Activated CD4-positive, alpha-beta memory T cell treated with anti-CD3 and anti-CD28 coated beads for 36 hours (primary cell): Measurements from ENCODE around the gene LY6G5B. TPM values are rescaled to one million over a fixed set of nuclear protein-coding genes. Genes with fewer than 3 reads are reported as not detected.

ENCODE experiments used
- CTCF ChIA-PET: fragments of 350-600 bp; sonication (Branson Sonifier 250); formaldehyde crosslinking; loops from one replicate; lab custom pipeline; 2021; ENCODE audit warnings: antibody characterized with exemption, inconsistent platforms; lab: Charles Lee
- POLR2A ChIA-PET: fragments of 350-600 bp; sonication (Branson Sonifier 250); formaldehyde crosslinking; loops from one replicate; lab custom pipeline; 2021; ENCODE audit warnings: antibody characterized with exemption; lab: Charles Lee
- DNase-seq: peaks from one replicate; pipeline ENCODE4 v3.0.0-alpha.2; 2020
- H3K27ac Mint-ChIP-seq: one replicate; pipeline ENCODE4 v1.8.0; 2021; ENCODE audit warnings: mixed read lengths
- H3K27me3 Mint-ChIP-seq: one replicate; pipeline ENCODE4 v1.8.0; 2021; ENCODE audit warnings: mixed read lengths
- H3K36me3 Mint-ChIP-seq: one replicate; pipeline ENCODE4 v1.8.0; 2021; ENCODE audit warnings: mixed read lengths
- H3K4me1 Mint-ChIP-seq: one replicate; pipeline ENCODE4 v1.8.0; 2021; ENCODE audit warnings: low read depth, mixed read lengths
- H3K4me3 Mint-ChIP-seq: one replicate; pipeline ENCODE4 v1.8.0; 2021; ENCODE audit warnings: mild to moderate bottlenecking, mixed read lengths
- H3K9me3 Mint-ChIP-seq: one replicate; pipeline ENCODE4 v1.8.0; 2021; ENCODE audit warnings: mixed read lengths
- intact Hi-C: fragments of 100-400 bp; cut with micrococcal nuclease; formaldehyde crosslinking; loops from one replicate; pipeline ENCODE4 v1.15.1; 2023
- total RNA-seq, 2 experiments: library from RNA; stranded (reverse); gene quantifications; one replicate each; pipeline ENCODE4 v1.2.3, GENCODE V29; 2021

Gene LY6G5B
- total RNA-seq, 2 experiments from 2014 or later, result 9.2 to 11.6 TPM

GRCh38 chr6:31658158-31658688 is 11.6 kb upstream of the LY6G5B start:
- Mint-ChIP-seq H3K4me1 (peaks cover 67% of the 10 kb centered on the region), H3K36me3 (peaks cover 41% of the 10 kb centered on the region), H3K9me3 (no peaks in the 10 kb centered on the region), H3K4me3 (peak overlapping the region; percentile 96), H3K27ac (peak overlapping the region; percentile 95), H3K27me3 (no peaks in the 10 kb centered on the region)
- intact Hi-C loops, result no loop called here
- ChIA-PET CTCF (interaction anchor here (0.5 to 1.2 kb wide), 2 partner anchors 75 to 112 kb away, joined by 3 read pairs; no protein-coding TSS in a partner anchor), POLR2A (interaction anchor here (1.1 to 1.4 kb wide), 2 partner anchors 90 to 169 kb away, joined by 3 to 5 read pairs; partner anchors contain the start of gene HSPA1B)
- no peak for DNase-seq

GRCh38 chr6:31658983-31659648 is 10.7 kb upstream of the LY6G5B start:
- Mint-ChIP-seq H3K27me3 (no peaks in the 10 kb centered on the region), H3K27ac (peak overlapping the region; percentile 95), H3K4me1 (peaks cover 72% of the 10 kb centered on the region), H3K9me3 (no peaks in the 10 kb centered on the region), H3K4me3 (peak overlapping the region; percentile 96), H3K36me3 (peaks cover 50% of the 10 kb centered on the region)
- ChIA-PET POLR2A (interaction anchor here (0.6 to 1.4 kb wide), 2 partner anchors 117 to 538 kb away, joined by 3 to 6 read pairs; partner anchors contain the start of gene DDX39B), CTCF (interaction anchor here (0.8 kb wide), 1 partner anchor 108 kb away, joined by 3 read pairs; no protein-coding TSS in a partner anchor)
- no peak for DNase-seq
- intact Hi-C loops, result no loop called here

DNA sequence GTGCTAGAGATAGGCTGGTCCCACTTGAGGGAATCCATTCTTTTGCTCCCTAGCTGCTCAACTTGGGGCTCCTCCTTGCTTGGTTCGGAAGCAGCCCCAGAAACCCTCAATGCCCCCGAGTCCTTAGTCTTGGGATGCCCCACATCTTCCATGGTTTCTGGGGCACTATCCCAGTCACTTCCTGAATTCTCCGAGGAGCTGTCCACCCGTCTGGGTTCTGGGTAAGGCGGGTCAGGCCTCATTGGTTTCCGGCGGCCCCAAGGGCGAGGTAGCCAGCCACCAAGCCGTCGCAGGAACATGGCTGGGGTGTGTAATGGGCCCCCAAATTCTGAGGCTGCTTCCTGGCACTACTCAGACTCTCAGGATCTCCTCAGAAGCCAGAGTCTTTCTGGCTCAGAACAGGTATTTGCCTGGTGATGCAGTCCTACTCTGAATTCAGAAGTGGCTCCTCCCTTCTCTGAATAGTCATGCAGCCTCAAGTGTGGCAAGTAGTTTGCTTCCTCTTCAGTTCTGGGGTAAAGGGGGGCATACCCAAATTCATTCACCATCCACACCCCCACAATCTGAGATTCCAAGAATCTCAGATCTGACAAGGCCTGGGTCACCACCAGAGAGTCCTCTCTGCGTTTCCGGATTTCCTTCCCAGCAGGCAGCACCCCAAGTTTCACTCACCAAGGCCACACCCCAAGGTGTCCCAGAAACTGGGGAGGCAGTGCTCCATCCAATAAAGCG is 10.0 kb upstream of the LY6G5B start:
- intact Hi-C loops, result loop anchor here (1.0 kb wide), 1 partner anchor 8 kb away; the partner anchor contains the start of gene BAG6
- H3K36me3 Mint-ChIP-seq, result peaks cover 57% of the 10 kb centered on the region
- H3K27me3 Mint-ChIP-seq, result no peaks in the 10 kb centered on the region
- peak overlapping the region; percentile 96 for H3K4me3 Mint-ChIP-seq
- H3K9me3 Mint-ChIP-seq, result no peaks in the 10 kb centered on the region
- CTCF ChIA-PET, result interaction anchor here (0.8 kb wide), 1 partner anchor 109 kb away, joined by 3 read pairs; no protein-coding TSS in a partner anchor
- POLR2A ChIA-PET, result interaction anchor here (1.4 to 6.0 kb wide), 2 partner anchors 6 to 118 kb away, joined by 6 to 92 read pairs; partner anchors contain the start of genes APOM, BAG6 and DDX39B
- peak; percentile 58 for DNase-seq
- peak overlapping the region; percentile 95 for H3K27ac Mint-ChIP-seq
- peaks cover 73% of the 10 kb centered on the region for H3K4me1 Mint-ChIP-seq

DNA sequence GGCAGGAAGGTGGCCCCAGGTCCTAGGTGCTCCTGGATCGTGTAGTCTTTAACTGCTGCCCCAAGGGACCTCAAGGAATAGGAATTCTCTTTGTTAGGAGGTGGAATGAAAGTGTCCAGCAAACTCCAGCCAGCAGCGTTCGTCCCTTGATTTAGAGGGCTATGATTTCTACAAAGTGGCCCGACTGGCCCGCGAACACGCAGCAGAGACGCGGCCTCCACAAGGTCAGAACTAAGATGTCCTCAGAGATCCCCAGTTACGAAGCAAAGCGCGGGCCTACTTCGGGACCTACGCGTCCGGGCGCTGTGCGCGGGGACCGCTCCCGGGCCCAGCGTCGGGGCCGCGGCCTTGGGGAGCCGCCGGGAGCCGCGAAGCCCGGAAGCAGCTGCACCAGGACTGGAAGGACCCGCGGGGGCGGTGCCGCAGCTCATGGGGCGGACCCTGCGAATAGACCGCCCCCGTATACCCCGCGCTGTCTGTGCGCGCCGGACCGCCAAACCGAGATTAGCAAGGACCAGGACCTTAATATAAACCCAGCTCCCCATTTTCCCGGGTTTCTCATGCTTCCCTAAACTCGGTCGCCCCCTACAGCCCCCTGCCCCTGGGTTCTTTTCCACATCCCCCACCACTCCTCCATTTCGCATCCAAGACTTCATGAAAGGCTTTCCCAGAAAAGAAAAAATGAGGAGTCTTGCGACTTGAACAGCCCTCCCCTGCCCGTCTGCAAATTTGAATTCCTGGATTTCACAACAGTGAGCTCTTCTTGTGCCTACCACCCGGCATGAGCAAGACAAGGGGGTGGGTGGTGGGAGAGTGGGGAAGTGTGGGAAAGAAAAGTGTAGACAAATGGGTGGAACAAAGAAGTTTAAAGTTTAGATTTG is 9.2 kb upstream of the LY6G5B start, which contains the start of gene C6orf47:
TSS of gene C6orf47 (minus strand) at position 398 of the 881 bp plus-strand sequence. CDS start 831 bp downstream, outside the sequence.
- intact Hi-C loops, result loop anchor here (1.0 kb wide), 1 partner anchor 8 kb away; the partner anchor contains the start of gene BAG6
- peak within 1 kb of the TSS; percentile 95 for H3K27ac Mint-ChIP-seq
- peaks cover 73% of the 10 kb centered on the region for H3K4me1 Mint-ChIP-seq
- H3K36me3 Mint-ChIP-seq, result peaks cover 58% of the 10 kb centered on the region
- ChIA-PET POLR2A (interaction anchor here (1.0 to 6.0 kb wide), 3 partner anchors 7 to 167 kb away, joined by 3 to 92 read pairs (median 5); partner anchors contain the start of genes APOM, BAG6, HSPA1B and PRRC2A), CTCF (interaction anchor here (1.6 kb wide), 1 partner anchor 8 kb away, joined by 10 read pairs; the partner anchor contains the start of gene BAG6)
- peak within 1 kb of the TSS; percentile 96 for H3K4me3 Mint-ChIP-seq
- peak; percentile 80 for DNase-seq
- H3K9me3 Mint-ChIP-seq, result no peaks in the 10 kb centered on the region
- H3K27me3 Mint-ChIP-seq, result no peaks in the 10 kb centered on the region

DNA sequence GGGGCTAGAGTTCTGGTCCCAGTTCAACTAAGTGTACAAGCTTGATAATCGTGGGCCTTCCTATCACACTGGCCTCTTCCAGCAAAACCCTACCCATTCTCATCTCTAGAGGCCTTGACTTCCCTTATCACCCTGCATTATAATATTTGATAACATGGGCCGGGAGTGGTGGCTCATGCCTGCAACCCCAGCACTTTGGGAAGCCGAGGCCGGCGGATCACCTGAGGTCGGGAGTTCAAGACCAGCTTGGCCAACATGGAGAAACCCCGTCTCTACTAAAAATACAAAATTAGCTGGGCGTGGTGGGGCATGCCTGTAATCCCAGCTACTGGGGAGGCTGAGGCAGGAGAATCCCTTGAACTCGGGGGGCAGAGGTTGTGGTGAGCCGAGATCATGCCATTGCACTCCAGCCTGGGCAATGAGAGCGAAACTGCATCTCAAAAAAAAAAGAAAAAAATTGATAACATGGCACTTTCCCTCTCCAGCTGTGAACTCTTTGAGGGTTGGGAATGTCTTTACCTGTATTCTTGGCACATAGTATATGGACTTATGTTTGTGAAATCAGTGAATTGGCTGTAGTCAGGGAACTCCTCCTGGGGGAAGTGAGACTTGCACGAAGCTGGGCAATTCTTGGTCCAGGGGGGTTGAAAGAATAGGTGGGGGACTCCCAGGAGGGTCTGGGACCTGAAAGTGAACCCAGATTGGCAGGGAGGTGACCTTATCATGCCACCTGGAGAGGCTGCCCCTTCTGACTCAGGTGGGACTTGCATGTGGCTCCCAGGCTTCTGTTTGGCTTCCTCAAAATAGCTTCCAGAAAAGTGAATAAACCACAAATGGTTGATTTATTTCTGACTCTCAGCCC is 8.3 kb upstream of the LY6G5B start:
- ChIA-PET CTCF (interaction anchor here (1.6 kb wide), 1 partner anchor 9 kb away, joined by 10 read pairs; the partner anchor contains the start of gene BAG6), POLR2A (interaction anchor here (1.0 to 6.0 kb wide), 3 partner anchors 8 to 166 kb away, joined by 3 to 92 read pairs (median 5); partner anchors contain the start of genes APOM, BAG6, HSPA1B and PRRC2A)
- Mint-ChIP-seq H3K36me3 (peaks cover 57% of the 10 kb centered on the region), H3K9me3 (no peaks in the 10 kb centered on the region), H3K4me1 (peaks cover 70% of the 10 kb centered on the region), H3K4me3 (peak overlapping the region; percentile 96), H3K27ac (peak overlapping the region; percentile 95), H3K27me3 (no peaks in the 10 kb centered on the region)
- intact Hi-C loops, result no loop called here
- DNase-seq, result no peak

DNA sequence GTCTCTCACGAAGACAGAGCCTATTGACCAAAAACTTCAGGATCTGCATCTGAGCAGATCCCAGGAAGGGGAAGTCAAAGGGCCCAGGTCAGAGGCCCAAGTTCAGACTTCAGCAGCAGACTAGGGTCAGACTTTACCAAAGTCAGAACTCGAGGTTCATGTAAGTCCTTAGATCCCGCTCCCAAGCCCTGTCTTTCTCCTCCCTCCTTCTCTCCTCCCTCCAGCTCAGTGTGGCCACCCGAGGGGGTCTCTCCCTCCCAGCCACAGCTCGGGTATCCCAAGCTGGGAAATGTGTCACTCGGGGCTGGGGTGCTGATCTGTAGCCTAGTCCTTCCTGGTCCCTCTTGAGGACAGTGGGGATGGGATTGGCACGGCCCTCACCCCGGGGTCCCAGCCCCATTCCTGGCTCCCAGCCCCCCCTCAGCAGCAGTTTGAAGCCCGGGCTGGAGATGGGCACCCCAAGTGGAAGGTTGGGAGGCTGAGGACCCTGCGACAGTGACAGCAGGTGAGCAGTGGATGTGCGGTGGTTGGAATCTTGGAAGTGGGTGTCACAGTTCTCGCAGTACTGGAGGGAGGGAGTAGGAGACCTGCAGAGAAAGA is 7.6 kb upstream of the LY6G5B start:
- Mint-ChIP-seq H3K27ac (peak overlapping the region; percentile 28), H3K4me1 (peaks cover 70% of the 10 kb centered on the region), H3K27me3 (no peaks in the 10 kb centered on the region), H3K36me3 (peaks cover 58% of the 10 kb centered on the region), H3K9me3 (no peaks in the 10 kb centered on the region), H3K4me3 (peak overlapping the region; percentile 19)
- ChIA-PET POLR2A (interaction anchor here (1.0 to 6.0 kb wide), 5 partner anchors 8 to 165 kb away, joined by 3 to 92 read pairs (median 5); partner anchors contain the start of genes APOM, BAG6, HSPA1B and PRRC2A), CTCF (interaction anchor here (1.6 kb wide), 1 partner anchor 10 kb away, joined by 10 read pairs; the partner anchor contains the start of gene BAG6)
- intact Hi-C loops, result no loop called here
- no peak for DNase-seq

GRCh38 chr6:31663126-31663960 is 6.4 kb upstream of the LY6G5B start:
- Mint-ChIP-seq H3K4me1 (peaks cover 68% of the 10 kb centered on the region), H3K4me3 (peak overlapping the region; percentile 88), H3K9me3 (no peaks in the 10 kb centered on the region), H3K27ac (peak overlapping the region; percentile 95), H3K27me3 (no peaks in the 10 kb centered on the region), H3K36me3 (peaks cover 58% of the 10 kb centered on the region)
- POLR2A ChIA-PET, result interaction anchor here (0.7 to 6.0 kb wide), 7 partner anchors 9 to 234 kb away, joined by 3 to 92 read pairs (median 3); partner anchors contain the start of genes APOM, BAG6, EHMT2 and HSPA1B
- CTCF ChIA-PET, result interaction anchor here (0.6 to 2.2 kb wide), 5 partner anchors 12 to 154 kb away, joined by 3 to 7 read pairs (median 3); partner anchors contain the start of gene ATP6V1G2
- DNase-seq, result no peak
- intact Hi-C loops, result no loop called here

GRCh38 chr6:31663961-31664789 is 5.6 kb upstream of the LY6G5B start:
- H3K36me3 Mint-ChIP-seq, result peaks cover 63% of the 10 kb centered on the region
- peak overlapping the region; percentile 95 for H3K27ac Mint-ChIP-seq
- CTCF ChIA-PET, result interaction anchor here (0.6 to 2.2 kb wide), 10 partner anchors 11 to 153 kb away, joined by 3 to 8 read pairs (median 4); partner anchors contain the start of genes ATP6V1G2, BAG6 and LST1
- intact Hi-C loops, result loop anchor here (1.0 to 2.0 kb wide), 6 partner anchors 39 to 464 kb away; partner anchors contain the start of genes ABHD16A, ATF6B, EHMT2 and NELFE
- peak; percentile 38 for DNase-seq
- peaks cover 69% of the 10 kb centered on the region for H3K4me1 Mint-ChIP-seq
- H3K9me3 Mint-ChIP-seq, result no peaks in the 10 kb centered on the region
- no peaks in the 10 kb centered on the region for H3K27me3 Mint-ChIP-seq
- peak overlapping the region; percentile 88 for H3K4me3 Mint-ChIP-seq
- POLR2A ChIA-PET, result interaction anchor here (0.6 to 6.0 kb wide), 20 partner anchors 10 to 1306 kb away, joined by 3 to 92 read pairs (median 3); partner anchors contain the start of genes APOM, BAG6, CLIC1 and DDX39B
